GM10248 (cell line): ENCODE data around the gene TPSAB1.
"Not testable (repeated sequence)": the region's sequence is repeated elsewhere in the genome, so short reads cannot be mapped to it uniquely, and the experiment has no call there.

Experiments
- CTCF ChIA-PET: fragments of 300-600 bp; sonication (Branson Sonifier 250); formaldehyde crosslinking; extraction: SDS; loops from one replicate; lab custom pipeline; 2021; ENCODE audit warnings: antibody characterized with exemption; lab: Yijun Ruan, JAX
- POLR2A ChIA-PET: fragments of 350-650 bp; sonication (Branson Sonifier 250); formaldehyde crosslinking; extraction: SDS; loops from one replicate; lab custom pipeline; 2020; ENCODE audit warnings: antibody characterized with exemption; lab: Yijun Ruan, JAX
- DNase-seq: peaks from one replicate; pipeline ENCODE4 v3.0.0; 2012; ENCODE audit errors: extremely low spot score
- CTCF ChIP-seq: IDR thresholded peaks from 2 replicates; pipeline ENCODE4 v1.5.1; 2012; ENCODE audit warnings: mild to moderate bottlenecking, low read depth; ENCODE audit errors: extremely low read depth, missing control alignments, control extremely low read depth

The TPSAB1 gene

GRCh38 chr16:1237990-1238389 is 2.5 kb upstream of the TPSAB1 start:
- TF ChIP-seq CTCF = no peak
- ChIA-PET POLR2A (no interaction called here), CTCF (no interaction called here)
- DNase-seq = no peak

GRCh38 chr16:1238909-1239308 is 1.6 kb upstream of the TPSAB1 start:
- DNase-seq, CTCF ChIA-PET, POLR2A ChIA-PET: not testable (repeated sequence)

GRCh38 chr16:1239575-1239974 is 930 bp upstream of the TPSAB1 start:
- CTCF ChIA-PET, DNase-seq, POLR2A ChIA-PET: not testable (repeated sequence)

GRCh38 chr16:1241081-1241480 is 576 bp downstream of the TPSAB1 start:
- POLR2A ChIA-PET, DNase-seq, CTCF ChIA-PET: not testable (repeated sequence)

GRCh38 chr16:1243363-1243762 is 2.9 kb downstream of the TPSAB1 start:
- DNase-seq, POLR2A ChIA-PET, CTCF ChIA-PET: not testable (repeated sequence)

- POLR2A ChIA-PET, CTCF ChIA-PET, DNase-seq: not testable (repeated sequence)
Measured at GRCh38 chr16:1243907-1244850, 3.7 kb downstream of the TPSAB1 start.

- TF ChIP-seq CTCF = no peak
- POLR2A ChIA-PET = no interaction called here
- CTCF ChIA-PET = no interaction called here
- DNase-seq = no peak
Measured at GRCh38 chr16:1244881-1245280, 4.4 kb downstream of the TPSAB1 start.

GRCh38 chr16:1245452-1246020 is 5.0 kb downstream of the TPSAB1 start:
- DNase-seq = no peak
- no peak for TF ChIP-seq CTCF
- ChIA-PET POLR2A (no interaction called here), CTCF (no interaction called here)

- CTCF ChIA-PET, POLR2A ChIA-PET, DNase-seq: not testable (repeated sequence)
Measured at GRCh38 chr16:1247903-1248537, 7.5 kb downstream of the TPSAB1 start.

- CTCF ChIA-PET, POLR2A ChIA-PET, DNase-seq: not testable (repeated sequence)
Measured at GRCh38 chr16:1249031-1249755, 8.7 kb downstream of the TPSAB1 start.

- POLR2A ChIA-PET, CTCF ChIA-PET, DNase-seq: not testable (repeated sequence)
Measured at GRCh38 chr16:1253701-1254364, 13.3 kb downstream of the TPSAB1 start.

GRCh38 chr16:1254821-1255220 is 14.3 kb downstream of the TPSAB1 start:
- DNase-seq, POLR2A ChIA-PET, CTCF ChIA-PET: not testable (repeated sequence)
